GM19328 (cell line): ENCODE results near the gene CREB3L2.
"Not testable (repeated sequence)": the region's sequence is repeated elsewhere in the genome, so short reads cannot be mapped to it uniquely, and the experiment has no call there.

Experiments
- ATAC-seq: cut with Tn5 transposase; IDR thresholded peaks from one replicate; pipeline ENCODE4 v1.9.1; 2021; ENCODE audit warnings: mild to moderate bottlenecking, moderate library complexity; ENCODE audit not compliant: unreplicated experiment

Gene CREB3L2

GRCh38 chr7:137908106-137908505, 93.8 kb downstream of the CREB3L2 start:
- no peak for ATAC-seq

GRCh38 chr7:137906636-137907035, 95.2 kb downstream of the CREB3L2 start:
- ATAC-seq = not testable (repeated sequence)

GRCh38 chr7:137904833-137905232, 97.1 kb downstream of the CREB3L2 start:
- no peak for ATAC-seq

- peak; percentile 54 for ATAC-seq
These were observed 98.3 kb downstream of the CREB3L2 start for GRCh38 chr7:137903382-137904169.

GRCh38 chr7:137900137-137900536, 101.7 kb downstream of the CREB3L2 start:
- ATAC-seq = no peak

GRCh38 chr7:137898839-137899721, 102.8 kb downstream of the CREB3L2 start:
- peak; percentile 74 for ATAC-seq

- ATAC-seq = peak; percentile 45
These were observed 106.3 kb downstream of the CREB3L2 start for GRCh38 chr7:137895301-137896221.

- ATAC-seq = no peak
These were observed 108.6 kb downstream of the CREB3L2 start for GRCh38 chr7:137893143-137893742.

GRCh38 chr7:137891016-137891655, 110.8 kb downstream of the CREB3L2 start:
- ATAC-seq = no peak

GRCh38 chr7:137890449-137890921, 111.4 kb downstream of the CREB3L2 start:
- ATAC-seq = no peak

- ATAC-seq = no peak
These were observed 113.6 kb downstream of the CREB3L2 start for GRCh38 chr7:137888241-137888640.

GRCh38 chr7:137886746-137887145, 115.1 kb downstream of the CREB3L2 start:
- no peak for ATAC-seq

GRCh38 chr7:137886281-137886680, 115.6 kb downstream of the CREB3L2 start:
- no peak for ATAC-seq

- ATAC-seq = no peak
These were observed 116.2 kb downstream of the CREB3L2 start for GRCh38 chr7:137885678-137886077.

GRCh38 chr7:137882806-137883205, 119.1 kb downstream of the CREB3L2 start:
- ATAC-seq = no peak

GRCh38 chr7:137882261-137882668, 119.6 kb downstream of the CREB3L2 start:
- ATAC-seq = peak; percentile 67

- no peak for ATAC-seq
These were observed 120.2 kb downstream of the CREB3L2 start for GRCh38 chr7:137881607-137882260.

GRCh38 chr7:137880432-137880831, 121.5 kb downstream of the CREB3L2 start:
- no peak for ATAC-seq
